Ovary (tissue), 9 donors: ENCODE results near the gene NR3C2. TPM values are rescaled to one million over a fixed set of nuclear protein-coding genes. Genes with fewer than 3 reads are reported as not detected.

ENCODE experiments used
- DNase-seq, 5 donors: peaks; one replicate each; pipeline ENCODE4 v3.0.0-alpha.2; 2019 to 2020
- H3K27ac ChIP-seq, 2 donors: fragments of 200-600 bp; one replicate each; pipeline versions ENCODE4 v1.5.1 to v1.8.0; 2019 to 2022
- H3K27me3 ChIP-seq: fragments of 200-600 bp; one replicate; pipeline ENCODE4 v1.8.0; 2022
- H3K36me3 ChIP-seq: fragments of 200-600 bp; sonication (generic); one replicate; pipeline ENCODE4 v1.5.1; 2019
- H3K4me1 ChIP-seq: one replicate; pipeline ENCODE4 v1.8.1; 2013; ENCODE audit warnings: mild to moderate bottlenecking, moderate library complexity; ENCODE audit not compliant: insufficient read depth
- H3K4me3 ChIP-seq: fragments of 200-600 bp; sonication (generic); one replicate; pipeline ENCODE4 v1.5.1; 2017
- H3K9me3 ChIP-seq, 2 donors: fragments of 200-600 bp in 1 of 2; sonication (generic) in 1 of 2; one replicate each; pipeline versions ENCODE4 v1.5.1 to v1.8.1; 2013 to 2019; ENCODE audit warnings: mild to moderate bottlenecking in 1 of 2, moderate library complexity in 1 of 2
- CTCF ChIP-seq, 3 donors: fragments of 450-650 bp in 2 of 3; fragments of 200-600 bp in 1 of 3; IDR thresholded peaks; one replicate each; pipeline versions ENCODE4 v1.5.1 to v1.8.0; 2016 to 2022; ENCODE audit warnings: antibody characterized with exemption in 3 of 3, mild to moderate bottlenecking in 1 of 3
- EP300 ChIP-seq: sonication (generic); formaldehyde crosslinking; IDR thresholded peaks from one replicate; pipeline ENCODE4 v1.6.1; 2017; ENCODE audit warnings: antibody characterized with exemption
- POLR2A ChIP-seq: fragments of 450-650 bp; IDR thresholded peaks from one replicate; pipeline ENCODE4 v1.6.1; 2017; ENCODE audit warnings: antibody characterized with exemption, mild to moderate bottlenecking, moderate library complexity
- WGBS, 3 donors: extraction: QIAGEN DNeasy Blood & Tissue Kit in 1 of 3; methylation state at CpG; one replicate each; pipeline versions ENCODE4 v1.1.5 to v1.1.7; 2013 to 2017; 5-methylcytosine and 5-hydroxymethylcytosine counted together
- intact Hi-C, 4 donors: fragments of 100-400 bp; cut with DNase I; formaldehyde crosslinking; loops; one replicate each; pipeline versions ENCODE4 v1.11.0 to v1.15.1; 2022 to 2023
- polyA plus RNA-seq, 2 donors: library from polyadenylated mRNA; stranded (reverse); fragments of 200-250 nt in 1 of 2; fragments of 350-450 nt in 1 of 2; fragmentation: Illumina TruSeq in 1 of 2; extraction: RNeasy Lipid Tissue Mini Kit (QIAGEN cat#74804) in 1 of 2; gene quantifications; one replicate each; pipeline ENCODE4 v1.2.3, GENCODE V29; 2013 to 2014
- total RNA-seq, 7 donors: library from RNA; depleted of rRNA in 2 of 7; stranded (reverse); fragments of >200 nt in 2 of 7; fragmentation: NEBNext Ultra II Directional in 3 of 7; extraction: Animal tissue kit (Norgen Biotek cat#: 25700) in 3 of 7; gene quantifications; one replicate each; pipeline versions ENCODE4 v1.1.0 to v1.2.4, GENCODE V29; 2016 to 2023
- donor health status: DM: no; HTN: no; CAD: no; lungs with moderate emphysema.
- donor health status: DM: no; HTN: no; CAD: no.
- donor health status: Bipolar disorder and iron deficiency.
- donor health status: DM: yes; HTN: yes; CAD: no.
- donor health status: DM: no; HTN: no; CAD: no.
- donor health status: DM: yes; HTN: yes; CAD: no.

The NR3C2 gene
- total and polyA plus RNA-seq, 9 donors, result 6.8 to 37.5 (median 22.9) TPM

- WGBS, 3 donors, result 89 to 93% (median 91%) methylated on average over 3 of the region's 3 CpGs
- intact Hi-C loops, result no loop called here
- no peaks in the 10 kb centered on the region for H3K36me3 ChIP-seq
- TF ChIP-seq POLR2A (no peak), EP300 (no peak), CTCF (IDR thresholded peaks at IDR 0.05) (no peak)
- no peaks in the 10 kb centered on the region for H3K27me3 ChIP-seq
- H3K27ac ChIP-seq, result no peak overlapping the region
- no peaks in the 10 kb centered on the region for H3K9me3 ChIP-seq
- H3K4me3 ChIP-seq, result no peak overlapping the region
- no peak for DNase-seq
- peaks cover 4% of the 10 kb centered on the region for H3K4me1 ChIP-seq
Measured at GRCh38 chr4:148268835-148269234, 173.4 kb downstream of the NR3C2 start.

- no peak overlapping the region for H3K4me3 ChIP-seq
- no peaks in the 10 kb centered on the region for H3K27me3 ChIP-seq
- no peak for DNase-seq
- H3K27ac ChIP-seq, result no peak overlapping the region
- no peaks in the 10 kb centered on the region for H3K9me3 ChIP-seq
- no peaks in the 10 kb centered on the region for H3K36me3 ChIP-seq
- 46 to 69% (median 66%) methylated on average over 2 of the region's 2 CpGs for WGBS, 3 donors
- TF ChIP-seq CTCF (IDR thresholded peaks at IDR 0.05) (no peak), POLR2A (no peak), EP300 (no peak)
- intact Hi-C loops, result no loop called here
- no peaks in the 10 kb centered on the region for H3K4me1 ChIP-seq
Measured at GRCh38 chr4:148266921-148267320, 175.3 kb downstream of the NR3C2 start.

GRCh38 chr4:148266240-148266639 lies 176.0 kb downstream of the NR3C2 start:
- DNase-seq, result no peak

DNA sequence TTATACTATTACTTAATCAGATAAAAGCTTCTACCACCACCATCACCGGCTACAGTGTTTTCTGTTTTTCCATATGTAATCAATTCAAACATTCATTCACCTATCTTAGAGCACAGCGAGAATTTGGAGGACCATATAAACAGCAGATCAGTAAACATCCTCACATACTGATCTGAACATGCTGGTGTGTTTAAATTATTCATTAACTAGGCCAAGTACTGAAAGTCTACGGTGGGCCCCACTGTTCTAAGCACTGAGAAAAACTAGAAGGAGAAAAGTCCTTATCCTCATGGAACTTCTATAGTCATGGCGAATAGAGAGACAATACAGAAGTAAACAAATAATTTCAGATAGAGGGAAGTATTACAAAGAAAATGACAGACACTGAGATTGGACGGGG lies 176.6 kb downstream of the NR3C2 start:
- no peak for DNase-seq
- 94 to 97% (median 94%) methylated on average over 5 of the region's 5 CpGs for WGBS, 3 donors
- Histone ChIP-seq H3K9me3 (no peaks in the 10 kb centered on the region), H3K4me1 (no peaks in the 10 kb centered on the region), H3K27ac (no peak overlapping the region), H3K36me3 (no peaks in the 10 kb centered on the region), H3K27me3 (no peaks in the 10 kb centered on the region), H3K4me3 (no peak overlapping the region)
- TF ChIP-seq EP300 (no peak), CTCF (IDR thresholded peaks at IDR 0.05) (no peak), POLR2A (no peak)
- intact Hi-C loops, result no loop called here

More at GRCh38 chr4:148266240-148266639, 176.0 kb downstream of the NR3C2 start:
- no peaks in the 10 kb centered on the region for H3K4me1 ChIP-seq
- H3K4me3 ChIP-seq, result no peak overlapping the region
- H3K27me3 ChIP-seq, result no peaks in the 10 kb centered on the region
- H3K36me3 ChIP-seq, result no peaks in the 10 kb centered on the region
- H3K27ac ChIP-seq, result no peak overlapping the region
- intact Hi-C loops, result no loop called here
- H3K9me3 ChIP-seq, result no peaks in the 10 kb centered on the region
- WGBS, 3 donors, result 93 to 98% (median 97%) methylated on average over 7 of the region's 7 CpGs
- TF ChIP-seq EP300 (no peak), CTCF (IDR thresholded peaks at IDR 0.05) (no peak), POLR2A (no peak)
